ENCODE data around the gene KIF2A. TPM values are rescaled to one million over a fixed set of nuclear protein-coding genes. Genes with fewer than 3 reads are reported as not detected.

The KIF2A gene
- total RNA-seq, 1 experiment from 2014 or later, result 86.1 TPM

DNA sequence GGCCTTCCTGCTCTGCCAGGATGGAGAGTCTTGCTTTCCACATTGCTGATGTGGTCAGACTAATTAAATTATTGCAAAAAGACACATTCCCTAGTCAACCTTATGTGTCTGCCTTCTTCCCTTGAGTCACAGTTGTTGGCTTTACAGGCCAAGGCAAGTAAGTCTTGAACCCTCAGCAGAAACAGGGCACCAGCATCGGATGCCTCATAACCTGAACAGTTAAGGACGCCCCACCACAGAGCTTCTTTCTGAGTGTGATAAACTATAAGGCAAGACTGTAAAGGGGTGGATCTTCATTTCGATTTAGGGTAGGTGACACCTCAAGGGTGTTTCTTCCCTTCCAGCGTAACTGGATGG, 670 bp upstream of the KIF2A start:
- Mint-ChIP-seq H3K4me1 (peaks cover 20 to 27% of the 10 kb centered on the region in 2 experiments), H3K9me3 (no peaks in the 10 kb centered on the region), H3K4me3 (peak overlapping the region; percentile 55 to 77), H3K27me3 (ENCODE audit: low read depth) (peaks cover 14% of the 10 kb centered on the region), H3K27ac (no peak overlapping the region; a peak in 1 of 7 replicates), H3K36me3 (ENCODE audit: insufficient read depth in 1 of 3, low read depth in 3 of 3) (peaks cover 5 to 16% (median 10%) of the 10 kb centered on the region in 3 experiments; a peak in 4 of 7 replicates)
- Histone ChIP-seq H3K9me3 (ENCODE audit: control insufficient read depth, low read depth, low read length) (no peaks in the 10 kb centered on the region), H2AK5ac (ENCODE audit: insufficient read length, low read length) (no peak overlapping the region), H3K9ac (ENCODE audit: extremely low read depth, insufficient read length, low read length) (peak overlapping the region; percentile 14), H3K23me2 (ENCODE audit: insufficient read length, low read depth, low read length, poor library complexity, severe bottlenecking) (peaks cover 3% of the 10 kb centered on the region), H3K79me1 (ENCODE audit: insufficient read depth, low read depth, low read length, poor library complexity, severe bottlenecking) (peaks cover 4% of the 10 kb centered on the region), H2BK20ac (ENCODE audit: low read depth, low read length, poor library complexity, severe bottlenecking) (no peak overlapping the region), H4K20me1 (ENCODE audit: control insufficient read depth, insufficient read depth, insufficient read length) (no peaks in the 10 kb centered on the region), H2BK12ac (ENCODE audit: insufficient read length, low read depth, low read length) (no peak overlapping the region), H3K4me1 (ENCODE audit: insufficient read depth, low read length) (no peaks in the 10 kb centered on the region), H2BK15ac (ENCODE audit: low read depth, low read length) (no peak overlapping the region), H4K91ac (ENCODE audit: insufficient read length, low read depth, low read length) (no peak overlapping the region), H3K27me3 (ENCODE audit: insufficient read depth, low read length) (no peaks in the 10 kb centered on the region), H4K5ac (ENCODE audit: insufficient read length, low read depth, low read length) (no peak overlapping the region), H3K27ac (ENCODE audit: insufficient read length, low read depth, low read length) (no peak overlapping the region), H3K14ac (ENCODE audit: insufficient read depth, low read length) (peak overlapping the region; percentile 17; the same call in 1 of the 2 replicates), H3T11ph (ENCODE audit: low read length) (no peak overlapping the region), H3K23ac (ENCODE audit: insufficient read length, low read depth, low read length) (no peak overlapping the region), H3K4ac (ENCODE audit: low read depth, low read length) (no peak overlapping the region), H2AFZ (ENCODE audit: low read length) (no peak overlapping the region), H3K56ac (ENCODE audit: insufficient read length, low read depth, low read length) (no peak overlapping the region), H4K8ac (replicated peaks; ENCODE audit: insufficient read length, low read depth, low read length) (no peak overlapping the region), H3K4me2 (ENCODE audit: insufficient read depth, insufficient read length, low read length) (peak overlapping the region; percentile 30), H2BK5ac (ENCODE audit: insufficient read length, low read length) (no peak overlapping the region), H2BK120ac (ENCODE audit: low read depth, low read length, poor library complexity, severe bottlenecking) (no peak overlapping the region), H3K79me2 (ENCODE audit: insufficient read depth, low read length) (peaks cover 28% of the 10 kb centered on the region), H3K18ac (ENCODE audit: insufficient read length, low read depth, low read length) (no peak overlapping the region)
- TF ChIP-seq, protein P1, sequence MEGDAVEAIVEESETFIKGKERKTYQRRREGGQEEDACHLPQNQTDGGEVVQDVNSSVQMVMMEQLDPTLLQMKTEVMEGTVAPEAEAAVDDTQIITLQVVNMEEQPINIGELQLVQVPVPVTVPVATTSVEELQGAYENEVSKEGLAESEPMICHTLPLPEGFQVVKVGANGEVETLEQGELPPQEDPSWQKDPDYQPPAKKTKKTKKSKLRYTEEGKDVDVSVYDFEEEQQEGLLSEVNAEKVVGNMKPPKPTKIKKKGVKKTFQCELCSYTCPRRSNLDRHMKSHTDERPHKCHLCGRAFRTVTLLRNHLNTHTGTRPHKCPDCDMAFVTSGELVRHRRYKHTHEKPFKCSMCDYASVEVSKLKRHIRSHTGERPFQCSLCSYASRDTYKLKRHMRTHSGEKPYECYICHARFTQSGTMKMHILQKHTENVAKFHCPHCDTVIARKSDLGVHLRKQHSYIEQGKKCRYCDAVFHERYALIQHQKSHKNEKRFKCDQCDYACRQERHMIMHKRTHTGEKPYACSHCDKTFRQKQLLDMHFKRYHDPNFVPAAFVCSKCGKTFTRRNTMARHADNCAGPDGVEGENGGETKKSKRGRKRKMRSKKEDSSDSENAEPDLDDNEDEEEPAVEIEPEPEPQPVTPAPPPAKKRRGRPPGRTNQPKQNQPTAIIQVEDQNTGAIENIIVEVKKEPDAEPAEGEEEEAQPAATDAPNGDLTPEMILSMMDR (conservative IDR thresholded peaks at IDR 0.05), result no peak
- WGBS (ENCODE audit: extremely low coverage, insufficient read length, low lambda C conversion rate), result no CpG with 5 or more reads among the region's 4 CpGs
- DNase-seq, result no peak

Measured in H9 (cell line).